MM.1S (cell line): ENCODE data around the gene BCAS3.

Experiments used
- EZH2 ChIP-seq: fragments of 300-600 bp; sonication (generic); optimal IDR thresholded peaks from 2 replicates; pipeline ENCODE3; 2017; ENCODE audit warnings: low read depth, mild to moderate bottlenecking, antibody characterized with exemption, low read length, mixed read lengths
- TF ChIP-seq, protein P1 (sequence below): fragments of 300-600 bp; sonication (generic); IDR thresholded peaks from 2 replicates; pipeline ENCODE4 v1.5.1; 2016; ENCODE audit warnings: antibody characterized with exemption, low read length, mixed read lengths

DNA sequence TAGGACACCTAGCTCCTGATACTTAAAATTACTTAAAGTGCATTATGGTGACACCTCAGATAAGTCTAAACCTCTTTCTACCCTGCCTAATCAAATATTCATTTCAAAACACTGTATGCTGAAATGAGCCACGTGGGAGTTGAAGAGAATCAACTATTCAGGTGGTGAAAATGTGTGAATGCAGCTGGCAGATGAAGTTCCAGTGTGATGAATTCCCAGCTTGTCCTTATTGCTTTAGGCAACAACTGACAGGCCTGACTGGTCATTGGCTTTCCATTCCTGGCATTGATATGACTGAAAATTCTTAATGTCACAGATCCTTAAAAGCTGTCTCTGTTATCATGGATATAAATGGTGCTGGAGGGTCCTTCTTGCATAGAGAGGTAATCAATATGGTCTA, 420.1 kb downstream of the BCAS3 start:
- TF ChIP-seq, protein P1, sequence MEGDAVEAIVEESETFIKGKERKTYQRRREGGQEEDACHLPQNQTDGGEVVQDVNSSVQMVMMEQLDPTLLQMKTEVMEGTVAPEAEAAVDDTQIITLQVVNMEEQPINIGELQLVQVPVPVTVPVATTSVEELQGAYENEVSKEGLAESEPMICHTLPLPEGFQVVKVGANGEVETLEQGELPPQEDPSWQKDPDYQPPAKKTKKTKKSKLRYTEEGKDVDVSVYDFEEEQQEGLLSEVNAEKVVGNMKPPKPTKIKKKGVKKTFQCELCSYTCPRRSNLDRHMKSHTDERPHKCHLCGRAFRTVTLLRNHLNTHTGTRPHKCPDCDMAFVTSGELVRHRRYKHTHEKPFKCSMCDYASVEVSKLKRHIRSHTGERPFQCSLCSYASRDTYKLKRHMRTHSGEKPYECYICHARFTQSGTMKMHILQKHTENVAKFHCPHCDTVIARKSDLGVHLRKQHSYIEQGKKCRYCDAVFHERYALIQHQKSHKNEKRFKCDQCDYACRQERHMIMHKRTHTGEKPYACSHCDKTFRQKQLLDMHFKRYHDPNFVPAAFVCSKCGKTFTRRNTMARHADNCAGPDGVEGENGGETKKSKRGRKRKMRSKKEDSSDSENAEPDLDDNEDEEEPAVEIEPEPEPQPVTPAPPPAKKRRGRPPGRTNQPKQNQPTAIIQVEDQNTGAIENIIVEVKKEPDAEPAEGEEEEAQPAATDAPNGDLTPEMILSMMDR: no peak
- TF ChIP-seq EZH2: no peak
